NCI-H1436 (cell line): ENCODE data around the gene PIK3C3.
"Not testable (repeated sequence)": the region's sequence is repeated elsewhere in the genome, so short reads cannot be mapped to it uniquely, and the experiment has no call there.

Experiments
- DNase-seq: peaks from one replicate; lab custom pipeline; 2025; lab: John Stamatoyannopoulos, UW

Gene PIK3C3

DNA sequence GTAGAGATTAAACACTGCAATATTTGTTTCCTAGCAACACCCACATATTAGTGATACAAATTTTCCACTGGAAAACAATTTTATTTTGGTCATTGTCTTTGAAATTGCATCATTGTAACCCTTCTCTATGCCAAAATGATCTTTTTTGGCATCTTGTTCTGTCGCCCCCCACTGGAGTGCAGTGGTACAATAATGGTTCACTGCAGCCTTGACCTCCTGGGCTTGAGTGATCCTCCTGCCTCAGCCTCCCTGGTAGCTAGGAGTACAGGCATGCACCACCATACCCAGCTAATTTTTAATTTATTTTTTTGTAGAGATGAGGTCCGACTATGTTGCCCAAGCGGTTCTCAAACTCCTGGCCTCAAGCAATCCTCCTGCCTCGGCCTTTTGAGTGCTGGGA lies 117.4 kb downstream of the PIK3C3 start:
- no peak for DNase-seq

DNA sequence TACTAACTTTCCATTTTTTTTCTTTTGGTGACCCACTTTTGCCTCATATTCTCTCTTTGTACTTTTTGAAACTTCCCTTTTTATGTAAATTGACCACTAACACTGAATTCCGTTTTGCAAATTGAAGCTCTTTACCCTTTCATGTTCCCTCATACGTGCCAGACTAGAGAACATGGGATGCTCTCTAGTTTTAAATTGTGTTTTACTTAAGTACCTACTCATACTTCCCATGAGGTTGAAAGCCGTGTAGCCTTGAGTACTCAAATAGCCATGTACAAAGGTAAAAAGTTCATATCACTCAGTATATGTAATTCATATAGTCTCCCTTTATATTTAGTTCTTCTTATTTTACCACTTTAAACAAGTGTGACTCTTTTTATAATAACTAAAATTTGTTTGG lies 119.7 kb downstream of the PIK3C3 start:
- no peak for DNase-seq

DNA sequence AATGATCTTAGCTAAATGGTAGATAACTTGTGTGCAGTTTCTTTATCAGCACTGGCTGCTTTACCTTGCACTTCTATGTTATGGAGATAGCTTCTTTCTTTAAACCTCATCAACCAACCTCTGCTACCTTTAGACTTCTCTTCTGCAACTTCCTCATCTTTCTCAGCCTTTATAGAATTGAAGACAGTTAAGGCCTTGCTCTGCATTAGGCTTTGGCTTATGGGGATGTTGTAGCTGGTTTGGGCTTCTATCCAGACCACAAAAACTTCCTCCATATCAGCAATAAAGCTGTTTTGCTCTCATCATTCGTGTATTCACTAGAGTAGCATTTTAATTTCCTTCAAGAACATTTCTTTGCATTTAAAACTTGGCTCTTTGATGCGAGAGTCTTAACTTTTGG lies 123.7 kb downstream of the PIK3C3 start:
- no peak for DNase-seq

DNA sequence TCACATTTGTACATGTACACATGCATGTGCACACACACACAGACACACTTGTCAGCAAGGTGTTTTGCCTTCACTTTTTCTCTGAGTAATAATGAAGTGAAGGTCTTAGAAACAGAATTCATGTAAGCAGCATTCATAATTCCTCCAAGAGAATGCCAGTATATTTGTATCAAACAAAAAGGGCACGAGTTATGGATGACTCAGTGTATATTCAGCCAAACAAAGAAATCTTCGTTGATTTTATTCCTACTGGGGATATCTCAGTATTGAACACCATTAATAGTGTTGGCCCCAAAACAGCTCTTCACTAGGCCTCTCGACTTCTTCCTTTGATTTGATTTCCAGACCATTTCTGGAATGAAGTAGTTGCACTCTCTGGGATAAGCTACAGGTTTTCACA lies 125.3 kb downstream of the PIK3C3 start:
- no peak for DNase-seq

DNA sequence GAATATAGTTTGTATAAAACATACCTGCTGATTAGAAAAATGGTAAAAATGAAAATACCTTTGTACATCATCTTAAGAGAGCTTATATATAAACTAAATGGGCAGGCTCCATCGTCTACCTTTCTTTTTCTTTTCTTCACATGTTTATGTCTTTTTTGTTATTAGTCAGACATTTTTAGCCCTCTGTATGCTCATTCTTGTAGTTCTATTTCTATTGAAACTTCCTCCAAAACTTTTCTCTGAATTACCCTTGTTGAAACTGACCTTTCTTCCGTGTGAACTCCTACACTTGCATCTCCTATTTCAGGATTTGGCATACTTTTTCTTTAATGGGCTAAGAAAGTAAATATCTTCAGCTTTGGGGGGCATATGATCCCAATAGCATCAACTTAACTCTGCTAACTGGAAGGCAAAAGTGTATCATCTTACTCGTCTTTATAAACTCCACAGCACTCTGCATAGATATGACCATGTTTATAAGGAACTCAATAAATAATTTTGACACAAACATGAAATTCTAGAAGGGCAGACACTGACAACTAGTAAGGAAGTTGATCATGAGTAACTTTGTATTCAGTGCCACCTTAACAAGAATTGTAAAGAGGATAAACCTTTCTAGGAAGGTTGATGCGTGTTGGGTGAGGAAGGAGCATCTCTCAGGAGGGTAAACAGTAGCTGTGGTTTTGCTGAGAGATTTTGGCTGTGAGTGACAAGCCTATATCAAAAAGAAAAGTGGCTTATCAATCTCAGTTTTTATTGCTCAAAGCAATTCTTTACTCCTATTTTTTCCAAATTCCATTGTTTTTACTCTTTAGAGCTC lies 127.6 kb downstream of the PIK3C3 start:
- no peak for DNase-seq

DNA sequence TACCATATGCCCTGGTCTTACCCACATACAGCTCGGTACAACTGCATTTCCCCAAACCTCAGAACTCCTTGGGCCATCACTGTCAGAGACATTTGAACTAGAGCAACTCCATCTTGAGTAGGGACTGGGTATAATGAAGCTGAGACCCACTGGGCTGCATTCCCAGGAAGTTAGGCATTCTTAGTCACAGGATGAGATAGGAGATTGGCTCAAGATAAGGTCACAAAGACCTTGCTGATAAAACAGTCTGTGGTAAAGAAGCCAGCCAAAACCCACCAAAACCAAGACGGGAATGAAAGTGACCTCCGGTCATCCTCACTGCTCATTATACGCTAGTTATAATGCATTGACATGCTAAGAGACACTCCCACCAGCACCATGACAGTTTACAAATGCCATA lies 131.3 kb downstream of the PIK3C3 start:
- no peak for DNase-seq

DNA sequence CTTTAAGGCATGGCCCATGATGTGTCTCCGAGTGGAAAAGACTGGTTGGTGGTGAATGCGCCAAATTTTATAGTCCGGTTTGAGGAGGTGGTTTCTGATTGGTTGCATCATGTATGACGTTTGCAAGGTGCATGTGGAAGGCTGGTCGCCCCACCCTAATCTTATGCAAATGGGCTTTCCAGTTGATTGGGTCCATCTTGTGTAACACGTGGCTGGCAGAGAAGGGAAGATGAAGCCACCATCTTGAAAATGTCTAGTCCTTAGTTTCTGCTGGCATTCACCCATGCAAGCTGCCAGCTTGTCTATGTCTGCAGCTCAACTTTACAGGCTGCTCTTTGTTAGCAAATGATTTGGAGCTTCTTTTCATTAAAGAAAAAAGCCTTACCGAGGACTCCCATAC lies 132.2 kb downstream of the PIK3C3 start:
- DNase-seq, result no peak

DNA sequence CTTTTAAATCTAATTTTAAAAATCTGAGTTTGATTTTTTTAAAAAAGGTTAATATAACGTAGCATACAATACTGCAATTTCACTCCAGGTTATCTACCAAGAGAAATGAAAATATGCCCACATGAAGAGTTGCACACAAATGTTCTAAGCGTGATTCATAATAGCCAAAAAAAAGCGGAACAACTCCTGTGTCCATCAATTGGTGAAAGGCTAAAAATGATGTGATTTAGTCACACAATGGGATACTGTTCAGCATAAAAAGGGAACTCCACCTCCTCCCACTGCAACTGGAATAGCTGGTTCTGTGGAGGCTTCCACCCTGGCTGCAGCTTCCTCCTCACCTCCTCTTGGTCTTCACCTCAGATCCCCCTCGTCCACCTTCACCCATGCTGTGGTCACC lies 132.8 kb downstream of the PIK3C3 start:
- no peak for DNase-seq

DNA sequence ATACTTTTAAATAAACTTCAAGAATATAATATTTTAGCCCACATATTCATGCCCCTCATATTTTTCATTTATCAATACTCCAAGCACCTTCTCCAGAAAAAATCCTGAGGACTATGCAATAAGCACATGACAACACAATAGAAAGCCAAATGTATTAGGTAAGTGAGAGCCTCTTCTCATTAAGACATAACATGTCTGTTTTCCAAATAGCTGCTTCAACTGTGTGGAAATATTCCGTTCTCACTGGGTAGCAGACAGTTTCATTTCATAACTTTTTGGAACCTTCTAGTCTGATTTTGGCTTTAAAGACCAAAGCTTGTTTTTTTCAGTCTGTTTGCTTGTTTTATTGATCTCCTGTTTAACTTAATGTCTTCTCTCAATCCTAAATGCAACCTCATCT lies 137.8 kb downstream of the PIK3C3 start:
- DNase-seq, result no peak

DNA sequence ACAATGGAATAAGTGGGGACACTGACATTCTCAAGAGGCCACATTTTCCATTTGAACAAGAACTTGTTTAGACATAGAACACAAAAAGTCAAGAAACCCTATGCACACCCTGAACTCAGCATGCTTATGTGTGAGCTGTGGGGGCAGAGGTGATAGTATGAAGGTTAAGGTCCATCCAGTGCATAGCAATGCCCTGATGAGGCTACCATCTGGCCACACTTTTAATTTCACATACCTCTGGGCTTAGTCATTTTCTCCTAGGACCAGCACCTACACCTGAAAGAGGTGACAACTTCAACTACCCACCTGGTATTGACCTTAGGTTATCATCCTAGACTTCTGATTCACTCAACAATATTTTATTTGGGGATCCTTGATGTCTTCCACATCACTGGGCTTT lies 139.8 kb downstream of the PIK3C3 start:
- no peak for DNase-seq

DNA sequence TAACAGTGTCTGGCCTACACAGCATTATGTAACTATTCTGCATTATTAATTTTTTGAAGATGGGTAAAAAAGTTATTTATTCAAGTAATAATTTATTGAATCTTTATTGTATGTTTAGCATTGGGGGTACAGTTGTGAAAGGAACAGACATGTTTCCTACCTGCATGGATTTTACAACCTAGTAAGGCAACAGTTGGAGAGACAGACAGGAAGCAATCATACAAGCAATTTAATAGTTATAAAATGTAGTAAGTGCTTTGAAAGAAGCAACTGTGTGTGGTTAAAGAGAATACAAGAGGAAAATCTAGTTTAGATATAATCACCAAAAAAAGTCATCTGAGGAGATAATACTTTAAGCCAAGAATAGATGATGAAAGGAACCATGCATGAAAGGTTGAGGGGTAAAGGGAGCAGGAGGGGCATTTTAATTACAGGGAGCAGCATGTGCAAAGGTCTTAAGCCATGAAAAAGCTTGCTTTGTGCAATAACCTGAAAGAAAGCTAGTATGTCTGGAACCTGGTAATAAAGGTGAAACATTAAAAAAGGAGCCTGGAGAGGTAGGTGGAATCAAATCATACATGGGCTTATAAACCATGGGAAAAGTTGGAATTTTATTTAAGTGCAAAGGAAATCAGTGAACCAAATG lies 140.8 kb downstream of the PIK3C3 start:
- DNase-seq, result no peak

DNA sequence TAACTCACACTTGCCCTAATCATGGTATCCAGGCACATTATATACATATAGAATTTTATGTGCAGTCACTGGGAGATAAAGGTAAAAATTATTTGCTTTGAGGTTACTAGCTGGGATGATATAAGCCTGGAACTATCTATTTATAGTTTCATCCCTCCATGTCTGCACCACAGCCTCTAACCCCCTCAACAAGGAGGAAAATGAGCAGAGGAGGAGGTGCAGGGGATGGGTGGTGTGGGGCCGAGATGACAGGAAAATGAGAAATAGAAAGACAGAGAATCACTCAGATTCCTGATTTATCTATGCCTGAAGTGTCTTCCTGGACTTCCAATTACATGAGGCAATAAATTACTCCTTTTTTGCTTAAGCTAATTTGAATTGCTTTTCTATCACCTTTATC lies 145.2 kb downstream of the PIK3C3 start:
- DNase-seq, result no peak

DNA sequence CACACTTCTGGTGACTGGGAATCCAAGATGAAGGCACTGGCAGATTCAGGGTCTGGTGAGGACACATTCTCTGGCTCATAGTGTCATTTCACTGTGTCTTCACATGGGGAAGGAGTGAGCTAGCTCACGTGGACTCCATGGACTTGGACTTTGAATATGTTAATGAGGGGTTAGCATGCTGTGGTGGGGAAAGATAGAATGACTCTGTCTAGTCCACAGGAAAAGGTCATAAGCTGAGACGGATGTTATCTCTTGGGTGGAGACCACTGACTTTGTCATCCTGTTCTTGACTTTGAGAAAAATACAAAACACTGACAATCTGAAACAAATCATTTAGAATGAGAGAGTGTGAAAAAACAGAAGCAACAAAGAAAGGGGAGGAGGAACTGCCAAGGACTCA lies 145.9 kb downstream of the PIK3C3 start:
- no peak for DNase-seq

DNA sequence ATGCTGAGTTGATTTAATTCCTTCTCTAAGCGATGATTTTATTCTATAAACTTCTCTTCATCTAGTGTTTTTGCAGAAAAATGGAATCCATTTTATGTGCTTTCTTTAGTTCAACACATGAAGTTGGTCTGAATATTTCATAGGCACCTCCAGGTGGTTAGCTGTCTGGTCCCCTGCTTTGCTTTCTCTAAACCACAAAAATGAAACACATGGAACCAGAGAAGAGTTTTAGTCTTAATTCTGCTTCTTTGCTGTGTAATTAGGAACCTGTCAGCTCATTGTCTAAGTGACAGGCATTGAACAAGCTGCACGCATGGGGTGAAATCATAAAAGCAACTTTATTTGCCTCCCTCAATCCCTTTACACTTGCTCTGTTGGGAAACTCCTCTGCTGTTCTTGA lies 150.4 kb downstream of the PIK3C3 start:
- no peak for DNase-seq

DNA sequence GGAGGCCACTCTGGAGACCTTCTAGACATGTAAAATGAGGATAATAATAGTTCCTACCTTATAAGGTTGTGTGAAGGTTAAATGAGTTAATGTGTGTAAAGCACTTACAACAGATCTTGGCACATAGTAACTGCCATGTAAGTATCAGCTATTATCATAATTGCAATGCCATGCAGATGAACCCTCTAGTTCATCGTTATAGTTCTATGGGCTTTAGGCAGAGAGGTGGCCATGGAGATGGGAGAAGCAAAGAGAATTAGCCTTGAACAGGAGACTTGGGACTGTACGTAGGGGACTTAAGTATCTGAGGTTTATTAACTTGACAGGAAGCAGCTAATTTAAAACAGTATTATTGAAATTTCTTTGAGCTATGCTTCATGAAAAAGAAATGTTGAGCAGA lies 151.8 kb downstream of the PIK3C3 start:
- peak; percentile 7 for DNase-seq

DNA sequence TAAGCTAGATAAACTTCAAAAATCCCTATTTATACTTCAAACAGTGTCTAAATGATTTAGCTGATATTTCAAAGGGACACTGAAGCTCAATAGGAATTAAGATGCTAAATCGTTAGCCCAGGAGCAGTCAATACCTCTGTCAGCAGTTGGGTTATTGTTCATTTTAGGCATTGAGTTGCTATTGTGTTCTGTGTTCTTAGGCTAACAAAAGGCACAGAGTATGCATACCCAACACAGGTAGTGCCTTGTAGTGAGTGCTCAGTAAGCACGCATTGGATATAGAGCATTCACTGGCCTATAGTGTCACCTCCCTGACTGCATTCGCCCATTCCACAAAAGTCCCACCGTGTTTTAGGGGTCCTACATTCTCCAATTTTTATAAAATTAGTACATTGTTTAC lies 152.3 kb downstream of the PIK3C3 start:
- no peak for DNase-seq

DNA sequence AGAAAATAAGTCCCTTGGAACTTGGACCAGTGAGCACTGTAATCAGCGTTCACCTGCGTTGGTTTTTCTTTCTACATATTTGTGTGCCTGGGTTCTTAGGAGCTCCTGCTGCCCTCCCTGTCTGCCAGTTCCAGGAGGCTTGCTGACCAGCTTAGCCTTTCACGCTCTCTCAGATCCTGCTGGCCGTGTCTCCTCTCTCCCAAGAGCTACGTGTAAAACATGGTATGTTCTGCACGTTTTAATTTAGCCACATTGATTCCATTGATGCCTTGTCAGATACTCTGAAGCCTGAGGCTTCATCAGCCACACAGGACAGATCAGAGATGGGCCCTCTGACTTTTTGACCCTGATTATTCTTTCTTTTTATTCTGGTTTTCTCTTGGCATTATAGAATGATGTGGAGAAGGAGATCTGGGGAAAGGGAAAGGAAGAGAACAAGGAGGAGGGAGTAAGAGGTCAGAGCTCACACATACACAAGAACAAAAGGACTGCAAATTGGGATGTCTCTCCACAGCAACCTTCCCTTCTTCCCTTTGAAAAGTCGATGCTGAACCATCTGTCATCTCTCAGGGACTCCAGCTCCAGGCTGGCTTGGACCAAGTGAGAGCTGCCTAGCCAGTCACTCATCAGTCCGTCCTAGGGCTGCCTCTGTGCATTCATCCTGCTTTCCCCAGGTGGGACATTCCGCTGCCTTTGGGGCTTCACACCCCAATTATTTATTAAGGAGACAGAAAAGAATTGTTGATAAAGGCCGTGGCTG lies 152.8 kb downstream of the PIK3C3 start:
- no peak for DNase-seq

DNA sequence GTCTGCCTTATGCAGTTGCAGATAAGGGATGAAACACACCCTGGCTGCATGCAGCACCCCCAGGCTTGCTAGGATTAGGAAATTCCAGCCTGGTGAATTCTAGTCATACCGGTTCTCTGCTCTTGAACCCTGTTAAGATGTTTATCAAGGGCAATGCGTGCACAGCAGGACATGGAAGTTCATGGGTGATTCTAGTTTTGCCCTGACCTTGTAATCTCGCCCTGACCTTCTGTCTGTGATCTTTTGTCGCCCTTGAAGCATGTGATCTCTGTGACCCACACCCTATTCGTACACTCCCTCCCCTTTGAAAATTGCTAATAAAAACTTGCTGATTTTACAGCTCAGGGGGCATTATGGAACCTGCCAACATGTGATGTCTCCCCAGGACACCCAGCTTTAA lies 157.1 kb downstream of the PIK3C3 start:
- DNase-seq, result not testable (repeated sequence)

DNA sequence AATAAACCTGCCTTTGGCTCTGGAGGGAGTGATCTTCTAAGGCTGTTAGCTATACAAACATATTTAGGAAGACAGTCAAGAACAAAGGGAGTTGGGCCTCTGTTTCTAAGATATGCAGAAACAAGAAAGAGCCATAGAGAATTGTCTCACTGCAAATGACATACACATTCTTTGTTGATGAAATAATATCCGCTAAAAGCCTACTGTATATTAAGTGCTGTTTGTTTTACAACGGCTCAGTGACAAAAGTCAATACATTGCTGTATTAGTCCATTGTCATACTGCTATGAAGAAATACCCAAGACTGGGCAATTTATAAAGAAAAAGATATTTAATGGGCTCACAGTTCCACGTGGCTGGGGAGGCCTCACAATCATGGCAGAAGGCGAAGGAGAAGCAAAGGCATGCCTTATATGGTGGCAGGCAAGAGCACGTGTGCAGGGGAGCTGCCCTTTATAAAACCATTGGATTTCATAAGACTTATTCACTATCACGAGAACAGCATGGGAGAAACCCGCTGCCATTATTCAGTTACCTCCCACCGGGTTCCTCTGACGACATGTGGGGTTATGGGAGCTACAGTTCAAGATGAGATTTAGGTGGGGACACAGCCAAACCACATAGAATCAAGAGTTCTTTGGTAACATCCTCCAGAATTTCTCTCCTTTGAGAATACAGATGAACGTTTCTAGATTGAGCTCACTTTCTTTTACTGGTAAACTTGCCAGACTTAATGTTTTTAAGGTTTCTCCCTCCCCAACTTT lies 157.8 kb downstream of the PIK3C3 start:
- no peak for DNase-seq

DNA sequence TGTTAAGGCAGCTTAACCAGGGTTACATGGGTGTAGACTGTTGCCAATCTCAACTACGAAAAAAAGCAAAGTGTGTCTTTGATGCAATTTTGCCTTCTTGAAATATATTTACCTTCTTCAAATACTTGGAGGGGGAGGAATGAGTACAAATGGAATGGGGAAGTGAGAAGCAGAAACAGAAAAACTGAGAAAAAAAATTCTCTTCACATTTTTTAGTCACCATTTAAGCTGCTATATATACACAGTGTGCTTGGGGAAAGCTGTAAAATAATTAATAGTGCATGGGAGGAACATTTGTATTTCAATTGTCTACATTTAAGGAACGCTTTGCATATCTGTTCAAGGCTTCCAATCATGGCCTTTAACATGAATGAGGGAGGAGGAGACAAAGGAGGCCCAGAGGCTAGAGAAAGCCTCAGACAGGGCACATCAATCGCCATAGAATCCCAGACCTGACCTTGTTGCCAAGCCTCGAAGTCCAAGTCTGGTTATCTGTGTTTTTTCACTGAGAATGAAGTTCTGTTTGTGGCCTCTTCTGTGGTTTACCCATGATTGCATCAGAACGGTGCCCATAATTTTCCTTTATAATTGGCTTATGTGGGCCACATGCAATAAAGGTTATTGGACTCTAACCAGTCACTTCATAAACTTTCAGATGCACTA lies 158.6 kb downstream of the PIK3C3 start:
- no peak for DNase-seq

DNA sequence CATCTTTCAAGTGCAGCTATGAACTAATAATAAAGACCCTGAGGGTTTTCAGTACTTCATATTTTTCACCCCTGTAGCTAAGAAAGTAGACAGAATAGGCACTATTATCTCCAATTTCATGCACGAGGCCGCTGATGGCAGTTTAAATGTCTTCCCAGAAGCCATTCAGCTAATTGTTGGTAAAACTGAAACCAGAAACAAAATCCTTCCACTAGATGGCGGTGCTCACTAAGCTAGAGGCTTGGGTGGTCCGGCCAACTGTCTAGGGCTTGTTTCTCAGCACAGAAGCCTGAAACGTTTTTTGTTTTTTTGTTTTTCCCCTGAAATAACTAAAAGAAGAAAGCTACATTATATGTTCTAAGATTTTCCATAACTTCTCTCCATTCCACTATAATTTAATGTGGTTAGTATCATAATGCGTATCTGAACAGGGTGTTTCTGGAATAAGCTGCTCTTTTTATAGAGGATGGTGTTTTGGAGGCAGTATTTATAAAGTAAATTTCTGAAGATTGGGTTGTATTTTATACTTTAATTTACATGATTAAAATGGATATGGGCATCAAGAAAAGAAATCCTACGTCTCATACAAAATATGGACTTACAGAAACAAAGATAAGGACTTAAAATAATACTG lies 159.4 kb downstream of the PIK3C3 start:
- peak; percentile 66 for DNase-seq
